ENCODE results near the gene KMT2D. TPM values are rescaled to one million over a fixed set of nuclear protein-coding genes. Genes with fewer than 3 reads are reported as not detected.
A peak's percentile ranks its signal among the peaks of the same experiment; 100 is the strongest.

The KMT2D gene
- total and polyA plus RNA-seq, 2 of the 8 experiments (the other 6 are each of a cell fraction or from before 2014, with no cell fraction given): 9.1 to 86.3 TPM

DNA sequence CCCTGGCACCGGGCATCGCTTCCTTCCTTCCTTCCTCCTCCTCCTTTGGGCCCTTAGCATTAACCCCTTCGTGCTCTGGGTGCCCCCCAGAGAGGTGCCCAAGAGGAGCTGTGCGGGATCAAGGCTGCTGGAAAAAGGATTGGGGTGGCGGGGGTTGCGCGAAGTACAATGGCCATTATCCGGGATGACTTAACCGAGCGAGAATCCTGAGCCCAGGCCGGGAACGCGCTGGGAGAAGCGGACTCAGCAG lies 31.2 kb upstream of the KMT2D start:
- Histone ChIP-seq H3K4me2 (ENCODE audit: insufficient read depth in 1 of 2, low read depth in 2 of 2, low read length in 2 of 2) (peak overlapping the region; percentile 45 to 75), H3K23ac (ENCODE audit: insufficient read length) (no peak overlapping the region), H4K8ac (ENCODE audit: extremely low read depth, insufficient read depth, low read length) (no peak overlapping the region), H3K4me3 (ENCODE audit: extremely low read depth in 1 of 4, insufficient read depth in 2 of 4, low read depth in 3 of 4, low read length in 4 of 4) (peak overlapping the region in 2 of 4 experiments; percentile 12 to 50; a peak in 4 of 8 replicates), H2BK15ac (ENCODE audit: low read length) (no peak overlapping the region), H2BK12ac (ENCODE audit: low read depth, low read length) (no peak overlapping the region), H3K36me3 (ENCODE audit: control insufficient read depth in 2 of 4, insufficient read depth in 4 of 4, low read length in 3 of 4) (peaks cover 0 to 6% (median under 1%) of the 10 kb centered on the region in 4 experiments; a peak in 3 of 8 replicates), H3K79me2 (ENCODE audit: control insufficient read depth in 1 of 2, insufficient read depth in 2 of 2, low read length in 2 of 2) (no peaks in the 10 kb centered on the region), H2BK20ac (ENCODE audit: low read length) (no peak overlapping the region), H3K79me1 (ENCODE audit: low read depth, low read length) (no peaks in the 10 kb centered on the region), H3K27ac (ENCODE audit: low read depth, low read length) (no peak overlapping the region), H3K9ac (replicated peaks in 1 of 4; ENCODE audit: extremely low read depth in 1 of 4, low read depth in 3 of 4, low read length in 3 of 4) (no peak overlapping the region), H3K4me1 (replicated peaks in 1 of 4; ENCODE audit: control insufficient read depth in 3 of 4, insufficient read depth in 4 of 4, low read length in 3 of 4) (peaks cover 0 to 47% (median 20%) of the 10 kb centered on the region in 4 experiments; a peak in 6 of 7 replicates), H2AFZ (ENCODE audit: low read length) (no peak overlapping the region), H4K20me1 (replicated peaks in 1 of 2; ENCODE audit: control insufficient read depth in 1 of 2, insufficient read depth in 2 of 2, low read length in 2 of 2) (peaks cover 5 to 9% of the 10 kb centered on the region in 2 experiments), H2BK5ac (ENCODE audit: low read depth, low read length) (no peak overlapping the region), H3K23me2 (ENCODE audit: low read depth, low read length) (peaks cover 13% of the 10 kb centered on the region), H4K5ac (ENCODE audit: insufficient read length, low read depth, low read length) (no peak overlapping the region), H3K14ac (ENCODE audit: insufficient read length) (no peak overlapping the region), H4K91ac (replicated peaks; ENCODE audit: insufficient read length, low read length) (no peak overlapping the region), H3K27me3 (replicated peaks in 1 of 4; ENCODE audit: control insufficient read depth in 3 of 4, extremely low read depth in 1 of 4, insufficient read depth in 3 of 4, low read length in 3 of 4) (peaks cover 58 to 85% (median 80%) of the 10 kb centered on the region in 4 experiments), H3K56ac (replicated peaks; ENCODE audit: insufficient read length, low read depth, low read length) (no peak overlapping the region), H3K9me3 (ENCODE audit: insufficient read depth in 2 of 2, low read depth in 1 of 2, low read length in 1 of 2) (no peaks in the 10 kb centered on the region; a peak in 1 of 4 replicates), H2BK120ac (replicated peaks; ENCODE audit: low read depth, low read length) (no peak overlapping the region), H3K4ac (replicated peaks; ENCODE audit: insufficient read length, low read depth, low read length) (no peak overlapping the region), H3K18ac (ENCODE audit: extremely low read depth, low read length) (no peak overlapping the region), H2AK5ac (ENCODE audit: low read depth, low read length) (no peak overlapping the region)
- CTCF ChIA-PET (ENCODE audit: partially characterized antibody): interaction anchor here (0.8 to 11.2 kb wide), 22 partner anchors 10 to 487 kb away, joined by 3 to 178 read pairs (median 5); partner anchors contain the start of genes DDN, LMBR1L, RHEBL1 and TUBA1B
- 7% methylated on average over 10 of the region's 14 CpGs; no CpG with 5 or more reads in 1 of the 2 experiments for WGBS, 2 experiments (ENCODE audit: extremely low coverage in 1 of 2, insufficient coverage in 1 of 2, insufficient read length in 1 of 2, insufficient replicate concordance in 2 of 2, low coverage in 1 of 2, low lambda C conversion rate in 2 of 2, missing lambda C conversion rate in 1 of 2)
- no peak for DNase-seq (ENCODE audit: low read depth in 1 of 2, low spot score in 2 of 2)
- FAIRE-seq: no peak
- POLR2A ChIA-PET (ENCODE audit: partially characterized antibody): interaction anchor here (0.8 to 6.4 kb wide), 13 partner anchors 13 to 226 kb away, joined by 3 to 66 read pairs (median 5); partner anchors contain the start of genes KMT2D, LMBR1L, RHEBL1 and RND1
- TF ChIP-seq CBX5 (IDR thresholded peaks at IDR 0.05; ENCODE audit: low read depth, low read length) (no peak), KDM4A (IDR thresholded peaks at IDR 0.05; ENCODE audit: low read depth, low read length, severe bottlenecking) (no peak), GTF2F1 (IDR thresholded peaks at IDR 0.05; ENCODE audit: borderline replicate concordance, low read depth, low read length) (no peak), CHD2 (IDR thresholded peaks at IDR 0.05; ENCODE audit: low read length) (no peak), SRF (IDR thresholded peaks at IDR 0.05; ENCODE audit: low read depth, low read length) (no peak), NANOG (IDR thresholded peaks at IDR 0.05; ENCODE audit: insufficient read depth, low read depth, low read length, poor library complexity, severe bottlenecking) (no peak), PHF8 (conservative IDR thresholded peaks at IDR 0.05; ENCODE audit: low read depth, low read length) (no peak), CREB1 (IDR thresholded peaks at IDR 0.05) (no peak), SIX5 (IDR thresholded peaks at IDR 0.05; ENCODE audit: low read depth, low read length) (no peak), KDM5A (IDR thresholded peaks at IDR 0.05; ENCODE audit: low read length) (no peak), NRF1 (IDR thresholded peaks at IDR 0.05; ENCODE audit: low read depth, low read length) (no peak), TAF1 (IDR thresholded peaks at IDR 0.05; ENCODE audit: low read depth, low read length) (no peak)
- TF ChIP-seq, protein P1, sequence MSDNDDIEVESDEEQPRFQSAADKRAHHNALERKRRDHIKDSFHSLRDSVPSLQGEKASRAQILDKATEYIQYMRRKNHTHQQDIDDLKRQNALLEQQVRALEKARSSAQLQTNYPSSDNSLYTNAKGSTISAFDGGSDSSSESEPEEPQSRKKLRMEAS (IDR thresholded peaks at IDR 0.05): no peak
- TF ChIP-seq, protein P2, sequence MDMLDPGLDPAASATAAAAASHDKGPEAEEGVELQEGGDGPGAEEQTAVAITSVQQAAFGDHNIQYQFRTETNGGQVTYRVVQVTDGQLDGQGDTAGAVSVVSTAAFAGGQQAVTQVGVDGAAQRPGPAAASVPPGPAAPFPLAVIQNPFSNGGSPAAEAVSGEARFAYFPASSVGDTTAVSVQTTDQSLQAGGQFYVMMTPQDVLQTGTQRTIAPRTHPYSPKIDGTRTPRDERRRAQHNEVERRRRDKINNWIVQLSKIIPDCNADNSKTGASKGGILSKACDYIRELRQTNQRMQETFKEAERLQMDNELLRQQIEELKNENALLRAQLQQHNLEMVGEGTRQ (IDR thresholded peaks at IDR 0.05; ENCODE audit: low read length): no peak

All from H1 (cell line).